Measurements from ENCODE around the gene RPS27.

RPS27 gene

GRCh38 chr1:153961421-153961820 lies 29.1 kb upstream of the RPS27 start:
- H3K4me3 ChIP-seq (ENCODE audit: low read depth, low read length), result no peak overlapping the region
- DNase-seq (ENCODE audit: low read depth), result no peak

GRCh38 chr1:153962088-153963029 lies 28.2 kb upstream of the RPS27 start:
- H3K4me3 ChIP-seq (ENCODE audit: low read depth, low read length), result peak overlapping the region; percentile 89
- DNase-seq (ENCODE audit: low read depth), result peak; percentile 56
- TF ChIP-seq CTCF (conservative IDR thresholded peaks at IDR 0.05; ENCODE audit: low read depth, low read length), result no peak

More at GRCh38 chr1:153961421-153961820, 29.1 kb upstream of the RPS27 start:
- no peak for TF ChIP-seq CTCF (conservative IDR thresholded peaks at IDR 0.05; ENCODE audit: low read depth, low read length)

- peak; percentile 97 for DNase-seq (ENCODE audit: low read depth)
- no peak for TF ChIP-seq CTCF (conservative IDR thresholded peaks at IDR 0.05; ENCODE audit: low read depth, low read length)
- H3K4me3 ChIP-seq (ENCODE audit: low read depth, low read length), result peak within 1 kb of the TSS; percentile 89
These were observed 27.3 kb upstream of the RPS27 start, which contains the start of gene SLC39A1 for GRCh38 chr1:153963030-153963849. TSS of gene SLC39A1 (minus strand) at chr1:153963537. CDS start at chr1:153962715, 822 bp downstream.

- no peak for DNase-seq (ENCODE audit: low read depth)
- no peak for TF ChIP-seq CTCF (conservative IDR thresholded peaks at IDR 0.05; ENCODE audit: low read depth, low read length)
- peak overlapping the region; percentile 89 for H3K4me3 ChIP-seq (ENCODE audit: low read depth, low read length)
These were observed 26.7 kb upstream of the RPS27 start for GRCh38 chr1:153963850-153964331.

- TF ChIP-seq CTCF (conservative IDR thresholded peaks at IDR 0.05; ENCODE audit: low read depth, low read length), result peak; percentile 55
- peak within 1 kb of the TSS; percentile 72 for H3K4me3 ChIP-seq (ENCODE audit: low read depth, low read length)
- DNase-seq (ENCODE audit: low read depth), result peak; percentile 99
These were observed 23.2 kb upstream of the RPS27 start, which contains the start of gene CREB3L4 for GRCh38 chr1:153967107-153967999. TSS of gene CREB3L4 (plus strand) at chr1:153967902. CDS start at chr1:153968526, 624 bp downstream.

GRCh38 chr1:153968000-153968363 lies 22.6 kb upstream of the RPS27 start:
- TF ChIP-seq CTCF (conservative IDR thresholded peaks at IDR 0.05; ENCODE audit: low read depth, low read length), result no peak
- H3K4me3 ChIP-seq (ENCODE audit: low read depth, low read length), result peak overlapping the region; percentile 72
- no peak for DNase-seq (ENCODE audit: low read depth)

All from choroid plexus epithelial cell (primary cell).